SU-DHL-6 (cell line): Measurements from ENCODE around the gene FBF1.

Experiments used
- EZH2phosphoT487 ChIP-seq: fragments of 200-600 bp; sonication (generic), shearing (Covaris generic); conservative IDR thresholded peaks from 2 replicates; pipeline ENCODE4 v1.6.1; 2018; ENCODE audit warnings: mild to moderate bottlenecking, antibody characterized with exemption, low read length, moderate library complexity, mixed read lengths
- TF ChIP-seq, protein P1 (sequence below): fragments of 200-600 bp; sonication (generic); IDR thresholded peaks from one replicate; pipeline ENCODE4 v1.5.1; 2017; ENCODE audit warnings: antibody characterized with exemption, mild to moderate bottlenecking, low read length, moderate library complexity; ENCODE audit not compliant: insufficient read depth, poor library complexity, severe bottlenecking

DNA sequence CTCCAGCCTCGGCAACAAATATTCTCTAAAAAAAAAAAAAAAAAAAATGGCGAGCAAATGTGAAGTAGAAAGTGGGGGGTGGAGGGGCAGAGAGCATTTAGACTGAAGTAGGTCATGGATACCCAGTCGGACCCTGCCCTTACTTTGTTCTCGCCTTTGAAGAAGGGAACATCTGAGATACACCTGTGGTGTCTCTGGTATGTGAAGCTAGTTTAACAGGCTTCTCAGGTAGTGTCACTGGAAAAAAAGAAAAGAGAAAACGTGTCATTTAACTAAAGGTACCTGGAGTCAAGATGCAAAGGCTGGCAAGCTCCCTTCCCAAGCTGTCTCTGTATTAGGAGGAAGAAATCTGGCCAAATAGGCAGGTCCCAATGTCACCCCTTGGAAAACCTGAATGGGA is 8.0 kb downstream of the FBF1 start:
- TF ChIP-seq, protein P1, sequence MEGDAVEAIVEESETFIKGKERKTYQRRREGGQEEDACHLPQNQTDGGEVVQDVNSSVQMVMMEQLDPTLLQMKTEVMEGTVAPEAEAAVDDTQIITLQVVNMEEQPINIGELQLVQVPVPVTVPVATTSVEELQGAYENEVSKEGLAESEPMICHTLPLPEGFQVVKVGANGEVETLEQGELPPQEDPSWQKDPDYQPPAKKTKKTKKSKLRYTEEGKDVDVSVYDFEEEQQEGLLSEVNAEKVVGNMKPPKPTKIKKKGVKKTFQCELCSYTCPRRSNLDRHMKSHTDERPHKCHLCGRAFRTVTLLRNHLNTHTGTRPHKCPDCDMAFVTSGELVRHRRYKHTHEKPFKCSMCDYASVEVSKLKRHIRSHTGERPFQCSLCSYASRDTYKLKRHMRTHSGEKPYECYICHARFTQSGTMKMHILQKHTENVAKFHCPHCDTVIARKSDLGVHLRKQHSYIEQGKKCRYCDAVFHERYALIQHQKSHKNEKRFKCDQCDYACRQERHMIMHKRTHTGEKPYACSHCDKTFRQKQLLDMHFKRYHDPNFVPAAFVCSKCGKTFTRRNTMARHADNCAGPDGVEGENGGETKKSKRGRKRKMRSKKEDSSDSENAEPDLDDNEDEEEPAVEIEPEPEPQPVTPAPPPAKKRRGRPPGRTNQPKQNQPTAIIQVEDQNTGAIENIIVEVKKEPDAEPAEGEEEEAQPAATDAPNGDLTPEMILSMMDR, result no peak
- TF ChIP-seq EZH2phosphoT487, result no peak
